GM10847 (cell line): ENCODE data around the gene SWI5.

Experiments used
- POLR2A ChIP-seq: IDR thresholded peaks from 2 replicates; pipeline ENCODE4 v1.6.1; 2011; ENCODE audit not compliant: insufficient read length; ENCODE audit errors: extremely low read depth

Gene SWI5

GRCh38 chr9:128276008-128276573, at the start of gene SWI5:
SWI5 (plus strand) TSS chr9:128276276.
- peak; percentile 98 for TF ChIP-seq POLR2A

- TF ChIP-seq POLR2A, result no peak
Observed at GRCh38 chr9:128226412-128226801, 49.7 kb upstream of the SWI5 start.

GRCh38 chr9:128231638-128232527, 44.2 kb upstream of the SWI5 start:
- no peak for TF ChIP-seq POLR2A

GRCh38 chr9:128232528-128233428, 43.3 kb upstream of the SWI5 start:
- TF ChIP-seq POLR2A, result no peak

- no peak for TF ChIP-seq POLR2A
Observed at GRCh38 chr9:128233817-128234406, 42.2 kb upstream of the SWI5 start.

GRCh38 chr9:128242124-128242523, 34.0 kb upstream of the SWI5 start:
- no peak for TF ChIP-seq POLR2A

GRCh38 chr9:128242828-128243214, 33.3 kb upstream of the SWI5 start:
- TF ChIP-seq POLR2A, result no peak

- no peak for TF ChIP-seq POLR2A
Observed at GRCh38 chr9:128243215-128244018, 32.7 kb upstream of the SWI5 start.

GRCh38 chr9:128244091-128244836, 31.8 kb upstream of the SWI5 start:
- no peak for TF ChIP-seq POLR2A

- TF ChIP-seq POLR2A, result no peak
Observed at GRCh38 chr9:128244837-128245231, 31.2 kb upstream of the SWI5 start.

GRCh38 chr9:128245421-128246151, 30.5 kb upstream of the SWI5 start:
- TF ChIP-seq POLR2A, result no peak

- TF ChIP-seq POLR2A, result no peak
Observed at GRCh38 chr9:128246471-128246870, 29.6 kb upstream of the SWI5 start.

GRCh38 chr9:128247226-128247803, 28.8 kb upstream of the SWI5 start:
- TF ChIP-seq POLR2A, result no peak
